CD14-positive monocyte (primary cell): Measurements from ENCODE around the gene FBXO45. TPM values are rescaled to one million over a fixed set of nuclear protein-coding genes. Genes with fewer than 3 reads are reported as not detected.

Experiments
- DNase-seq, 3 donors: peaks; one replicate each; pipeline ENCODE4 v3.0.0-alpha.2; 2011 to 2022
- H2AFZ ChIP-seq: 2 replicates; pipeline ENCODE4 v1.6.0; 2012; ENCODE audit warnings: mild to moderate bottlenecking, low read depth, low read length, inconsistent platforms; ENCODE audit not compliant: insufficient read depth, poor library complexity, severe bottlenecking
- H3K27ac ChIP-seq, 2 donors: 1 replicate in 1 of 2; 2 replicates in 1 of 2; pipeline ENCODE4 v1.5.1; 2012 to 2013; ENCODE audit warnings: low read length in 2 of 2, control low read depth in 1 of 2, inconsistent platforms in 1 of 2, low read depth in 1 of 2, mild to moderate bottlenecking in 1 of 2
- H3K27me3 ChIP-seq, 2 donors: one replicate each; pipeline versions ENCODE4 v1.6.0 to v1.6.1; 2011 to 2013; ENCODE audit warnings: low read length in 2 of 2; ENCODE audit not compliant: control insufficient read depth in 2 of 2, insufficient read depth in 2 of 2
- H3K36me3 ChIP-seq, 2 donors: replicated peaks in 1 of 2; 1 replicate in 1 of 2; 2 replicates in 1 of 2; pipeline versions ENCODE4 v1.5.1 to v1.6.1; 2012 to 2013; ENCODE audit warnings: low read length in 2 of 2, control low read depth in 1 of 2, inconsistent platforms in 1 of 2, mild to moderate bottlenecking in 1 of 2; ENCODE audit not compliant: insufficient read depth in 2 of 2, control insufficient read depth in 1 of 2
- H3K4me1 ChIP-seq, 2 donors: 1 replicate in 1 of 2; 2 replicates in 1 of 2; pipeline versions ENCODE4 v1.5.1 to v1.6.1; 2012 to 2013; ENCODE audit warnings: low read length in 2 of 2, control low read depth in 1 of 2, inconsistent platforms in 1 of 2, mild to moderate bottlenecking in 1 of 2, moderate library complexity in 1 of 2; ENCODE audit not compliant: insufficient read depth in 2 of 2, control insufficient read depth in 1 of 2
- H3K4me2 ChIP-seq: replicated peaks from 2 replicates; pipeline ENCODE3; 2012; ENCODE audit warnings: low read length, moderate library complexity, mild to moderate bottlenecking; ENCODE audit not compliant: poor library complexity, severe bottlenecking; ENCODE audit errors: extremely low read depth
- H3K4me3 ChIP-seq, 3 experiments: fragments of 200-600 bp in 1 of 3; sonication (generic) in 1 of 3; replicated peaks in 1 of 3; 1 replicate in 2 of 3; 2 replicates in 1 of 3; pipeline ENCODE4 v1.5.1; 2011 to 2013; ENCODE audit warnings: low read length in 3 of 3, mild to moderate bottlenecking in 3 of 3, control low read depth in 2 of 3, low read depth in 2 of 3, inconsistent platforms in 1 of 3, moderate library complexity in 1 of 3
- H3K79me2 ChIP-seq: 2 replicates; pipeline ENCODE4 v1.6.0; 2012; ENCODE audit warnings: mild to moderate bottlenecking, control low read depth, inconsistent platforms, low read length, moderate library complexity; ENCODE audit not compliant: insufficient read depth
- H3K9ac ChIP-seq: 2 replicates; pipeline ENCODE4 v1.6.0; 2017; ENCODE audit warnings: low read length, mild to moderate bottlenecking; ENCODE audit not compliant: insufficient read depth, poor library complexity, severe bottlenecking
- H3K9me3 ChIP-seq, 2 donors: replicated peaks in 1 of 2; 1 replicate in 1 of 2; 2 replicates in 1 of 2; pipeline versions ENCODE4 v1.5.1 to v1.6.1; 2012 to 2013; ENCODE audit warnings: low read length in 2 of 2, control low read depth in 1 of 2; ENCODE audit not compliant: control insufficient read depth in 1 of 2, insufficient read depth in 1 of 2
- H4K20me1 ChIP-seq: 2 replicates; pipeline ENCODE4 v1.6.0; 2012; ENCODE audit warnings: mild to moderate bottlenecking, low read length, control low read depth, moderate library complexity; ENCODE audit not compliant: insufficient read depth
- H3K27ac Mint-ChIP-seq, 7 donors: one replicate each; pipeline ENCODE4 v1.8.0; 2020; ENCODE audit warnings: mild to moderate bottlenecking in 7 of 7, mixed read lengths in 7 of 7, moderate library complexity in 6 of 7, inconsistent platforms in 2 of 7
- H3K27me3 Mint-ChIP-seq, 3 donors: one replicate each; pipeline ENCODE4 v1.8.0; 2021 to 2022; ENCODE audit warnings: low read depth in 3 of 3, mild to moderate bottlenecking in 3 of 3, mixed read lengths in 3 of 3, moderate library complexity in 3 of 3, inconsistent platforms in 1 of 3
- H3K36me3 Mint-ChIP-seq, 2 donors: one replicate each; pipeline ENCODE4 v1.8.0; 2020; ENCODE audit warnings: mixed read lengths in 2 of 2, inconsistent platforms in 1 of 2, mild to moderate bottlenecking in 1 of 2
- H3K4me1 Mint-ChIP-seq: one replicate; pipeline ENCODE4 v1.8.0; 2020; ENCODE audit warnings: mild to moderate bottlenecking, mixed read lengths
- H3K4me3 Mint-ChIP-seq, 2 donors: one replicate each; pipeline ENCODE4 v1.8.0; 2020; ENCODE audit warnings: mild to moderate bottlenecking in 2 of 2, mixed read lengths in 2 of 2, moderate library complexity in 1 of 2
- H3K9me3 Mint-ChIP-seq, 7 donors: one replicate each; pipeline ENCODE4 v1.8.0; 2020 to 2022; ENCODE audit warnings: mixed read lengths in 7 of 7, mild to moderate bottlenecking in 6 of 7, moderate library complexity in 6 of 7, inconsistent platforms in 2 of 7
- CTCF ChIP-seq: fragments of 200-600 bp; IDR thresholded peaks from one replicate; pipeline ENCODE4 v1.8.0; 2022; ENCODE audit warnings: antibody characterized with exemption, mild to moderate bottlenecking
- WGBS: methylation state at CpG from one replicate; pipeline ENCODE4 v1.1.5; 2013; ENCODE audit warnings: missing lambda C conversion rate; ENCODE audit not compliant: insufficient coverage; 5-methylcytosine and 5-hydroxymethylcytosine counted together
- intact Hi-C, 2 donors: fragments of 100-400 bp; cut with micrococcal nuclease; formaldehyde crosslinking; loops; one replicate each; pipeline versions ENCODE4 v1.15.0 to v1.15.1; 2023
- polyA plus RNA-seq, 3 donors: library from polyadenylated mRNA; depleted of rRNA in 1 of 3; unstranded in 2 of 3; stranded (reverse) in 1 of 3; fragments of 300-500 nt in 2 of 3; fragments of >200 nt in 1 of 3; fragmentation: Illumina TruSeq in 2 of 3; gene quantifications; 1 replicate in 2 of 3; 2 replicates in 1 of 3; pipeline ENCODE4 v1.2.3, GENCODE V29; 2012 to 2021

Gene FBXO45
- polyA plus RNA-seq, 3 donors, result 1.8 to 2.8 (median 2.3) TPM

GRCh38 chr3:196599734-196600128 lies 31.3 kb downstream of the FBXO45 start:
- H3K4me1 ChIP-seq, result peaks cover 3 to 5% of the 10 kb centered on the region in 2 donors
- H3K79me2 ChIP-seq, result no peaks in the 10 kb centered on the region
- H3K27ac Mint-ChIP-seq, result no peak overlapping the region
- no peaks in the 10 kb centered on the region for H3K36me3 Mint-ChIP-seq
- TF ChIP-seq CTCF, result no peak
- no peaks in the 10 kb centered on the region for H3K36me3 ChIP-seq
- no peaks in the 10 kb centered on the region for H3K9me3 ChIP-seq
- peaks cover 9 to 29% (median 19%) of the 10 kb centered on the region in 3 donors for H3K27me3 Mint-ChIP-seq
- no peak overlapping the region for H3K9ac ChIP-seq
- no peak overlapping the region for H2AFZ ChIP-seq
- no peak for DNase-seq
- H3K4me3 Mint-ChIP-seq, result no peak overlapping the region
- H3K4me3 ChIP-seq, result no peak overlapping the region
- H4K20me1 ChIP-seq, result no peaks in the 10 kb centered on the region
- H3K27ac ChIP-seq, result no peak overlapping the region
- peaks cover 0 to 12% (median 5%) of the 10 kb centered on the region in 7 donors for H3K9me3 Mint-ChIP-seq
- intact Hi-C loops, result no loop called here
- no peak overlapping the region for H3K4me2 ChIP-seq
- WGBS, result no CpG with 5 or more reads among the region's 5 CpGs
- H3K27me3 ChIP-seq, result peaks cover 0 to 11% of the 10 kb centered on the region in 2 donors
- H3K4me1 Mint-ChIP-seq, result peaks cover 20% of the 10 kb centered on the region

- no peak overlapping the region for H2AFZ ChIP-seq
Measured at GRCh38 chr3:196600359-196600758, 31.9 kb downstream of the FBXO45 start.

More at GRCh38 chr3:196600359-196600758, 31.9 kb downstream of the FBXO45 start:
- Histone ChIP-seq H3K79me2 (no peaks in the 10 kb centered on the region), H3K27me3 (peaks cover 0 to 11% of the 10 kb centered on the region in 2 donors), H3K27ac (no peak overlapping the region), H3K4me2 (no peak overlapping the region), H3K9me3 (no peaks in the 10 kb centered on the region), H3K36me3 (no peaks in the 10 kb centered on the region), H3K4me1 (peaks cover 3 to 5% of the 10 kb centered on the region in 2 donors), H4K20me1 (no peaks in the 10 kb centered on the region), H3K9ac (no peak overlapping the region), H3K4me3 (no peak overlapping the region)
- DNase-seq, result no peak
- Mint-ChIP-seq H3K27me3 (peaks cover 9 to 29% (median 19%) of the 10 kb centered on the region in 3 donors), H3K4me3 (no peak overlapping the region), H3K4me1 (peaks cover 20% of the 10 kb centered on the region), H3K9me3 (peaks cover 0 to 12% (median 5%) of the 10 kb centered on the region in 7 donors), H3K27ac (no peak overlapping the region), H3K36me3 (no peaks in the 10 kb centered on the region)
- intact Hi-C loops, result no loop called here
- WGBS, result no CpG with 5 or more reads among the region's 7 CpGs
- TF ChIP-seq CTCF, result no peak
